ENCODE results near the gene CAPN14.

The CAPN14 gene

GRCh38 chr2:31213601-31214443 lies 3.5 kb downstream of the CAPN14 start:
- no peak for DNase-seq (ENCODE audit: low read depth)
- TF ChIP-seq, protein P1, sequence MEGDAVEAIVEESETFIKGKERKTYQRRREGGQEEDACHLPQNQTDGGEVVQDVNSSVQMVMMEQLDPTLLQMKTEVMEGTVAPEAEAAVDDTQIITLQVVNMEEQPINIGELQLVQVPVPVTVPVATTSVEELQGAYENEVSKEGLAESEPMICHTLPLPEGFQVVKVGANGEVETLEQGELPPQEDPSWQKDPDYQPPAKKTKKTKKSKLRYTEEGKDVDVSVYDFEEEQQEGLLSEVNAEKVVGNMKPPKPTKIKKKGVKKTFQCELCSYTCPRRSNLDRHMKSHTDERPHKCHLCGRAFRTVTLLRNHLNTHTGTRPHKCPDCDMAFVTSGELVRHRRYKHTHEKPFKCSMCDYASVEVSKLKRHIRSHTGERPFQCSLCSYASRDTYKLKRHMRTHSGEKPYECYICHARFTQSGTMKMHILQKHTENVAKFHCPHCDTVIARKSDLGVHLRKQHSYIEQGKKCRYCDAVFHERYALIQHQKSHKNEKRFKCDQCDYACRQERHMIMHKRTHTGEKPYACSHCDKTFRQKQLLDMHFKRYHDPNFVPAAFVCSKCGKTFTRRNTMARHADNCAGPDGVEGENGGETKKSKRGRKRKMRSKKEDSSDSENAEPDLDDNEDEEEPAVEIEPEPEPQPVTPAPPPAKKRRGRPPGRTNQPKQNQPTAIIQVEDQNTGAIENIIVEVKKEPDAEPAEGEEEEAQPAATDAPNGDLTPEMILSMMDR (conservative IDR thresholded peaks at IDR 0.05; ENCODE audit: low read length): no peak
- no peak overlapping the region for H3K4me3 ChIP-seq (ENCODE audit: low read length)

GRCh38 chr2:31212659-31213600 lies 4.4 kb downstream of the CAPN14 start:
- no peak overlapping the region for H3K4me3 ChIP-seq (ENCODE audit: low read length)
- TF ChIP-seq, protein P1 (conservative IDR thresholded peaks at IDR 0.05; ENCODE audit: low read length): no peak
- no peak for DNase-seq (ENCODE audit: low read depth)

DNA sequence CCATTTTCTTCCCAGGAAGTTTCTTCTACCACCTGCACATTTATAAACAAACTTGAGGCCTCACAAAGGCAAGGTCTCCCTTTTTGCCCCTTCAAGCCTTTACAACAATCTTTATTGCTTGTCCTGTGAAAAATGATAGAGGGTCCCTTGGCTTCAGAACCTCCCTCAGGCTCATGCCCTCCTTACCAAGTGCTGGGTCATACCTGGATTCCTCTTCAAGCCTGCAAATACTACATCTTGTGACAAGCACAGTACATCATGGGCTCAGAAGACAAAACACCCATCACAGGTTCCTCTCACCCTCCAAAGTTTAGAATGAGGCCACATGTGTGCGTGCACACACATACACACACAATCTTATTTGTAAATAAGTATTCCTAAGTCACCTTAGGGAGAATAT lies 9.1 kb downstream of the CAPN14 start:
- TF ChIP-seq, protein P1 (conservative IDR thresholded peaks at IDR 0.05; ENCODE audit: low read length): no peak

DNA sequence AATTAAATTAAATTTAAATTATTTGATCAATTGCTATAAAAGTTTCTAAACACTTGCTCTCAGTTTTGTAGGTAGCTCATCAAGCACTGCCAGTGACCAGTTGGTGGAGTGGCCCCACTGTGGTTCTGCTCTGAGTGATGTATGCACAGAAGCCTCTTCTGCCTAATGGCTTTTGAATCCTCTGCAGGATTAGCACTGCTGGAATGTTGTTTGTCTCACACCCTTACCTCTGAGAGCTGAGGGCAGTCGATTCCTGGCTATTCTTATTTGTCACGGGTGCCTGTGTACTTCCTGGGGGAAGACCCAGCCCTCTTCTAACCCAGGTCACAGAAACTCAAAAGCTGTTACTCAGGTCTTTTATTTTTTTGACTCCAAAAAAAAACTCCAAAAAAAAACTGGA lies 9.5 kb downstream of the CAPN14 start:
- DNase-seq (ENCODE audit: low read depth): no peak
- no peak overlapping the region for H3K4me3 ChIP-seq (ENCODE audit: low read length)
- TF ChIP-seq, protein P1 (conservative IDR thresholded peaks at IDR 0.05; ENCODE audit: low read length): no peak

More for the DNA sequence above, 9.1 kb downstream of the CAPN14 start:
- no peak overlapping the region for H3K4me3 ChIP-seq (ENCODE audit: low read length)
- DNase-seq (ENCODE audit: low read depth): no peak

DNA sequence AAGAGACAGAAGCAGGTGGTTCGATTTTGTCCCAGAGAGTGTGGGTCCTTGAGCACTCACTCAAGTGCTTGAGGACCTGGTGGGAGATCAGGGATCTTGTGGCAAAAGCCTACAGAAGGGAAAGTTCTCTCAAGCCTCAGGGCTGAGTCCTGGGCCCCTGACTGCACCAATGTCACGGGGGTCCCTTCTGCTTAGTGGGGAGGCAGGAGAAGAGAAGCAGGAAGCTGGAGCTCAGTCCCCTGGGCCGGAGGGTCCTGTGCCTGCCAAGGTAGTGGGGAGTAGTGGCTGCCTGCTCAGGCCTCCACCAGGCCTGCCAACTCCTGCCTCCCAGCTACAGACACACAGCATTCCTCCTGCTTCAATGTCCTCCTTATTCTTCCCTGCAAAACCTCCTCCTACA lies 11.7 kb downstream of the CAPN14 start:
- no peak for DNase-seq (ENCODE audit: low read depth)
- no peak overlapping the region for H3K4me3 ChIP-seq (ENCODE audit: low read length)
- TF ChIP-seq, protein P1 (conservative IDR thresholded peaks at IDR 0.05; ENCODE audit: low read length): no peak

DNA sequence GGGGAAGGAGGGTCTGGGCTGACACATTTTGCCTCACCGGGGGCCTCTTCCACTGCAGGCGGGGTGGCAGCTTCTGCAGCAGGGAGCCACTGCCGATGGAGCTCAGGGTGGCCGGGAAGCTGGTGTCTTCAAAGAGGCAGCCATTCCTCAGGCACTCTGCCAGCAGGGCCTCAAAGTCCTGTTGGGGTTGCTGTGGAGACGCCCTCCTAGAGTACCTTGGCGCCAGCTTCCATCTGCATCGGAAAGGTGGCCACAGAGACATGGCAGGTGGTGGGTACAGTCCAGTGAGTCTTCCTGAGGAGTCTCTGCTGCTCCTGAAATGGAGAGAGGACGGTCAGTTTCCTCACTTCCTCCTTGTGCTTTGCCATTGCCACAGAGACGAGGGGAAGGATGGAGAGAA lies 12.1 kb downstream of the CAPN14 start:
- TF ChIP-seq, protein P1 (conservative IDR thresholded peaks at IDR 0.05; ENCODE audit: low read length): no peak
- H3K4me3 ChIP-seq (ENCODE audit: low read length): no peak overlapping the region
- no peak for DNase-seq (ENCODE audit: low read depth)
